ENCODE measurements around the gene GOLGB1. TPM values are rescaled to one million over a fixed set of nuclear protein-coding genes. Genes with fewer than 3 reads are reported as not detected.

Gene GOLGB1
- polyA plus RNA-seq, 1 experiment: 35.7 TPM

GRCh38 chr3:121719423-121719822 lies 30.1 kb downstream of the GOLGB1 start:
- Histone ChIP-seq H3K9me3 (ENCODE audit: control insufficient read depth, insufficient read depth, low read length) (no peaks in the 10 kb centered on the region), H3K27me3 (ENCODE audit: control insufficient read depth, insufficient read depth, low read length) (no peaks in the 10 kb centered on the region), H3K4me3 (ENCODE audit: low read depth, low read length) (no peak overlapping the region), H3K27ac (ENCODE audit: low read depth, low read length) (no peak overlapping the region)
- ChIA-PET CTCF (no interaction called here), POLR2A (no interaction called here)
- no peak for DNase-seq (ENCODE audit: low read depth, low spot score)
- TF ChIP-seq CTCF (IDR thresholded peaks at IDR 0.05; ENCODE audit: low read depth, low read length): no peak

GRCh38 chr3:121718205-121718846 lies 31.2 kb downstream of the GOLGB1 start:
- no peak overlapping the region for H3K27ac ChIP-seq (ENCODE audit: low read depth, low read length)
- ChIA-PET CTCF (no interaction called here), POLR2A (no interaction called here)
- H3K27me3 ChIP-seq (ENCODE audit: control insufficient read depth, insufficient read depth, low read length): no peaks in the 10 kb centered on the region
- no peaks in the 10 kb centered on the region for H3K9me3 ChIP-seq (ENCODE audit: control insufficient read depth, insufficient read depth, low read length)
- no peak for TF ChIP-seq CTCF (IDR thresholded peaks at IDR 0.05; ENCODE audit: low read depth, low read length)
- no peak overlapping the region for H3K4me3 ChIP-seq (ENCODE audit: low read depth, low read length)
- DNase-seq (ENCODE audit: low read depth, low spot score): no peak

GRCh38 chr3:121710347-121710746 lies 39.2 kb downstream of the GOLGB1 start:
- Histone ChIP-seq H3K27ac (ENCODE audit: low read depth, low read length) (no peak overlapping the region), H3K27me3 (ENCODE audit: control insufficient read depth, insufficient read depth, low read length) (no peaks in the 10 kb centered on the region), H3K9me3 (ENCODE audit: control insufficient read depth, insufficient read depth, low read length) (no peaks in the 10 kb centered on the region), H3K4me3 (ENCODE audit: low read depth, low read length) (no peak overlapping the region)
- no peak for DNase-seq (ENCODE audit: low read depth, low spot score)
- POLR2A ChIA-PET: no interaction called here
- TF ChIP-seq CTCF (IDR thresholded peaks at IDR 0.05; ENCODE audit: low read depth, low read length): no peak
- CTCF ChIA-PET: no interaction called here

GRCh38 chr3:121707531-121708273 lies 41.8 kb downstream of the GOLGB1 start:
- no peaks in the 10 kb centered on the region for H3K9me3 ChIP-seq (ENCODE audit: control insufficient read depth, insufficient read depth, low read length)
- H3K4me3 ChIP-seq (ENCODE audit: low read depth, low read length): no peak overlapping the region
- no peak for TF ChIP-seq CTCF (IDR thresholded peaks at IDR 0.05; ENCODE audit: low read depth, low read length)
- ChIA-PET CTCF (interaction anchor here (0.7 kb wide), 1 partner anchor 162 kb away, joined by 7 read pairs; no protein-coding TSS in a partner anchor), POLR2A (no interaction called here)
- DNase-seq (ENCODE audit: low read depth, low spot score): no peak
- H3K27me3 ChIP-seq (ENCODE audit: control insufficient read depth, insufficient read depth, low read length): no peaks in the 10 kb centered on the region
- no peak overlapping the region for H3K27ac ChIP-seq (ENCODE audit: low read depth, low read length)

- Histone ChIP-seq H3K4me3 (ENCODE audit: low read depth, low read length) (no peak overlapping the region), H3K27ac (ENCODE audit: low read depth, low read length) (no peak overlapping the region), H3K9me3 (ENCODE audit: control insufficient read depth, insufficient read depth, low read length) (no peaks in the 10 kb centered on the region), H3K27me3 (ENCODE audit: control insufficient read depth, insufficient read depth, low read length) (no peaks in the 10 kb centered on the region)
- POLR2A ChIA-PET: no interaction called here
- CTCF ChIA-PET: no interaction called here
- DNase-seq (ENCODE audit: low read depth, low spot score): no peak
- TF ChIP-seq CTCF (IDR thresholded peaks at IDR 0.05; ENCODE audit: low read depth, low read length): no peak
Measured at GRCh38 chr3:121705541-121705940, 44.0 kb downstream of the GOLGB1 start.
